IPS-18a (cell line): ENCODE results near the gene TNXB.

Experiments
- H3K27ac ChIP-seq: one replicate; pipeline ENCODE4 v1.5.1; 2013; ENCODE audit warnings: low read length
- H3K27me3 ChIP-seq: one replicate; pipeline ENCODE4 v1.6.1; 2013; ENCODE audit warnings: mild to moderate bottlenecking, low read length; ENCODE audit not compliant: control insufficient read depth, insufficient read depth
- H3K36me3 ChIP-seq: one replicate; pipeline ENCODE4 v1.6.1; 2013; ENCODE audit warnings: low read depth, low read length; ENCODE audit not compliant: control insufficient read depth
- H3K4me1 ChIP-seq: one replicate; pipeline ENCODE4 v1.6.1; 2013; ENCODE audit warnings: low read depth, low read length; ENCODE audit not compliant: control insufficient read depth
- H3K4me3 ChIP-seq: one replicate; pipeline ENCODE4 v1.5.1; 2013; ENCODE audit warnings: low read length
- H3K9ac ChIP-seq: one replicate; pipeline ENCODE4 v1.6.1; 2013; ENCODE audit warnings: mild to moderate bottlenecking, low read length, moderate library complexity
- H3K9me3 ChIP-seq: one replicate; pipeline ENCODE4 v1.6.1; 2013; ENCODE audit warnings: low read depth, low read length; ENCODE audit not compliant: control insufficient read depth

TNXB gene

GRCh38 chr6:32087574-32088486 is 21.3 kb downstream of the TNXB start:
- Histone ChIP-seq H3K4me1 (no peaks in the 10 kb centered on the region), H3K36me3 (no peaks in the 10 kb centered on the region), H3K27ac (no peak overlapping the region), H3K9ac (no peak overlapping the region), H3K4me3 (peak overlapping the region; percentile 28), H3K9me3 (no peaks in the 10 kb centered on the region), H3K27me3 (peaks cover 10% of the 10 kb centered on the region)

GRCh38 chr6:32086661-32087573 is 22.2 kb downstream of the TNXB start:
- Histone ChIP-seq H3K9ac (no peak overlapping the region), H3K4me1 (no peaks in the 10 kb centered on the region), H3K4me3 (no peak overlapping the region), H3K27ac (no peak overlapping the region), H3K36me3 (no peaks in the 10 kb centered on the region), H3K9me3 (no peaks in the 10 kb centered on the region), H3K27me3 (peaks cover 10% of the 10 kb centered on the region)

- H3K27me3 ChIP-seq = peaks cover 10% of the 10 kb centered on the region
- no peaks in the 10 kb centered on the region for H3K36me3 ChIP-seq
- H3K9ac ChIP-seq = no peak overlapping the region
- H3K9me3 ChIP-seq = no peaks in the 10 kb centered on the region
- H3K4me3 ChIP-seq = no peak overlapping the region
- no peaks in the 10 kb centered on the region for H3K4me1 ChIP-seq
- no peak overlapping the region for H3K27ac ChIP-seq
These were observed 23.2 kb downstream of the TNXB start for GRCh38 chr6:32085759-32086459.

- Histone ChIP-seq H3K4me1 (no peaks in the 10 kb centered on the region), H3K27me3 (peaks cover 10% of the 10 kb centered on the region), H3K9me3 (no peaks in the 10 kb centered on the region), H3K36me3 (no peaks in the 10 kb centered on the region), H3K9ac (no peak overlapping the region), H3K4me3 (no peak overlapping the region), H3K27ac (no peak overlapping the region)
These were observed 24.4 kb downstream of the TNXB start for GRCh38 chr6:32084780-32085179.

- H3K9me3 ChIP-seq = no peaks in the 10 kb centered on the region
- no peaks in the 10 kb centered on the region for H3K4me1 ChIP-seq
- H3K27me3 ChIP-seq = peaks cover 10% of the 10 kb centered on the region
- no peaks in the 10 kb centered on the region for H3K36me3 ChIP-seq
- no peak overlapping the region for H3K27ac ChIP-seq
- no peak overlapping the region for H3K9ac ChIP-seq
- H3K4me3 ChIP-seq = no peak overlapping the region
These were observed 25.0 kb downstream of the TNXB start for GRCh38 chr6:32083812-32084768.

- no peak overlapping the region for H3K4me3 ChIP-seq
- H3K4me1 ChIP-seq = no peaks in the 10 kb centered on the region
- H3K36me3 ChIP-seq = no peaks in the 10 kb centered on the region
- H3K27ac ChIP-seq = no peak overlapping the region
- no peaks in the 10 kb centered on the region for H3K9me3 ChIP-seq
- peaks cover 10% of the 10 kb centered on the region for H3K27me3 ChIP-seq
- H3K9ac ChIP-seq = no peak overlapping the region
These were observed 26.2 kb downstream of the TNXB start for GRCh38 chr6:32082935-32083334.

- Histone ChIP-seq H3K27ac (no peak overlapping the region), H3K4me3 (no peak overlapping the region), H3K9me3 (no peaks in the 10 kb centered on the region), H3K9ac (no peak overlapping the region), H3K27me3 (peaks cover 10% of the 10 kb centered on the region), H3K4me1 (no peaks in the 10 kb centered on the region), H3K36me3 (no peaks in the 10 kb centered on the region)
These were observed 26.7 kb downstream of the TNXB start for GRCh38 chr6:32082478-32082877.

GRCh38 chr6:32081168-32081990 is 27.8 kb downstream of the TNXB start:
- peaks cover 1% of the 10 kb centered on the region for H3K27me3 ChIP-seq
- no peak overlapping the region for H3K4me3 ChIP-seq
- H3K36me3 ChIP-seq = no peaks in the 10 kb centered on the region
- no peak overlapping the region for H3K9ac ChIP-seq
- no peaks in the 10 kb centered on the region for H3K4me1 ChIP-seq
- H3K27ac ChIP-seq = no peak overlapping the region
- H3K9me3 ChIP-seq = no peaks in the 10 kb centered on the region

GRCh38 chr6:32079566-32080290 is 29.4 kb downstream of the TNXB start:
- Histone ChIP-seq H3K9ac (no peak overlapping the region), H3K27ac (no peak overlapping the region), H3K27me3 (no peaks in the 10 kb centered on the region), H3K9me3 (no peaks in the 10 kb centered on the region), H3K4me1 (no peaks in the 10 kb centered on the region), H3K4me3 (no peak overlapping the region), H3K36me3 (no peaks in the 10 kb centered on the region)
